ENCODE data around the gene NDUFS8.

DNA sequence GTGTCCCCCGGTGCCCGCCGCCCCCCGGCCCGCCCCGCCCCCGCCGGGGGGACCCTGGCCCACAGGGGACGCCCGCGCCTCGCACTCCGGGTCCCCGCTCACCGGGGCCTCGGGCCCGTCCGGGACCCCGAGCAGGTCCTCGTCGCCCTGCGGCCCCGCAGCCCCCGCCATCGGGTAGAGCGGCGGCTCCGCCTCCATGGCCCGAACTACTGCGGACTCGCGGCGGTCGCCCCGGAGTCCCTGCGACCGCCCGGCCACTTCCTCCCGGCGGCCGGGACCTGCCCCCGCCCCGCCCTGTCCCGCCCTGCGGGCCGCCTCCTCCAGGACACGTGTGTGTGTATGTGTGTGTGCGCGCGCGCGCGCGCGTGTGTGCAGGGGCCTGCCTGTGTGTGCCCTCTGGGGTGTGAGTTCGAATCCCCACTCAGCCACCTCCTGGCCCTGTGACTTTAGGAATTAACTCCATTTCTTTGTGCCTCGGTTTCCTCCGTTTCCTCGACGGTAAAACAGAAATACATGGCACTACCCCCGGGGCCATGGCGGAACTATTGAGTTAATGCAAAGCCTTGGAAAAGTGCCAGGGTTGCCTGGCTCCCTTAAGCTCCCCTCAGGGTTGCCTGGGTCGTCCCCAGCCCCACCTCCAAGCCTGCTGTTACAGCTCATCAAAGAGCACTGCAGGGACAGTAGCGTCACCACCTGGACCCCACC, 26.5 kb upstream of the NDUFS8 start, which contains the start of gene UNC93B1:
- TF ChIP-seq, protein P1, sequence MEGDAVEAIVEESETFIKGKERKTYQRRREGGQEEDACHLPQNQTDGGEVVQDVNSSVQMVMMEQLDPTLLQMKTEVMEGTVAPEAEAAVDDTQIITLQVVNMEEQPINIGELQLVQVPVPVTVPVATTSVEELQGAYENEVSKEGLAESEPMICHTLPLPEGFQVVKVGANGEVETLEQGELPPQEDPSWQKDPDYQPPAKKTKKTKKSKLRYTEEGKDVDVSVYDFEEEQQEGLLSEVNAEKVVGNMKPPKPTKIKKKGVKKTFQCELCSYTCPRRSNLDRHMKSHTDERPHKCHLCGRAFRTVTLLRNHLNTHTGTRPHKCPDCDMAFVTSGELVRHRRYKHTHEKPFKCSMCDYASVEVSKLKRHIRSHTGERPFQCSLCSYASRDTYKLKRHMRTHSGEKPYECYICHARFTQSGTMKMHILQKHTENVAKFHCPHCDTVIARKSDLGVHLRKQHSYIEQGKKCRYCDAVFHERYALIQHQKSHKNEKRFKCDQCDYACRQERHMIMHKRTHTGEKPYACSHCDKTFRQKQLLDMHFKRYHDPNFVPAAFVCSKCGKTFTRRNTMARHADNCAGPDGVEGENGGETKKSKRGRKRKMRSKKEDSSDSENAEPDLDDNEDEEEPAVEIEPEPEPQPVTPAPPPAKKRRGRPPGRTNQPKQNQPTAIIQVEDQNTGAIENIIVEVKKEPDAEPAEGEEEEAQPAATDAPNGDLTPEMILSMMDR (IDR thresholded peaks at IDR 0.05; ENCODE audit: low read depth, low read length, poor library complexity, severe bottlenecking), result no peak
- no peak for TF ChIP-seq EZH2phosphoT487 (IDR thresholded peaks at IDR 0.05; ENCODE audit: borderline replicate concordance, low read length)

All from DOHH2 (cell line).